ENCODE data around the gene SLC15A1. TPM values are rescaled to one million over a fixed set of nuclear protein-coding genes. Genes with fewer than 3 reads are reported as not detected.
A peak's percentile ranks its signal among the peaks of the same experiment; 100 is the strongest.

The SLC15A1 gene
- total RNA-seq, 2 donors from 2014 or later, result 7.8 to 12.2 TPM

- WGBS, 2 donors, result 56 to 59% methylated on average over 7 of the region's 7 CpGs
- Histone ChIP-seq H3K27me3 (no peaks in the 10 kb centered on the region), H3K4me1 (peaks cover 40% of the 10 kb centered on the region), H3K4me3 (no peak overlapping the region), H3K27ac (peak overlapping the region in 1 of 4 donors; percentile 22), H3K9me3 (no peaks in the 10 kb centered on the region), H3K36me3 (replicated peaks in 1 of 2; ENCODE audit: insufficient read depth in 1 of 2, low read depth in 2 of 2) (no peaks in the 10 kb centered on the region)
- intact Hi-C loops (cut with DNase I), result no loop called here
- peak in 1 of 4 donors; percentile 8 for DNase-seq
- no peak for ATAC-seq
- TF ChIP-seq CTCF (IDR thresholded peaks at IDR 0.05) (no peak), POLR2A (IDR thresholded peaks at IDR 0.05) (no peak)
These were observed 102.6 kb downstream of the SLC15A1 start for GRCh38 chr13:98649861-98650260.

DNA sequence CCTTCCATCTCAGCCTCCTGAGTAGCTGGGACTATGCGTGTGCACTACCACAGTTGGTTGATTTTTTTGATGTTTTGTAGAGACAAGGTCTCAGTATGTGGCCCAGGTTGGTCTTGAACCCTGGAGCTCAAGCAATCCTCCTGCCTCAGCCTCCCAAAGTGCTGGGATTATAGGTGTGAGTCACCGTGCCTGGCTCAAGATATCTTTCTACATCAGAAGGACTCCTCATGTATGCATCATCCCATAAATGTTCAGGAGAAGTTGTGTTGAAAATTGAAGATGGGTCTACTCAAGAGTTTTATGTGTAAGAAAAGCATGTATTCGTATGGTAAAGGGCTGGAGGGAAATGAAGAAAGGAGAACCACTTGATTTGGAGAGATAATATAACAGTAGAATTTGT lies 103.8 kb downstream of the SLC15A1 start:
- intact Hi-C loops (cut with DNase I), result no loop called here
- Histone ChIP-seq H3K4me3 (no peak overlapping the region), H3K36me3 (replicated peaks in 1 of 2; ENCODE audit: insufficient read depth in 1 of 2, low read depth in 2 of 2) (no peaks in the 10 kb centered on the region), H3K27ac (peak overlapping the region in 3 of 4 donors; percentile 11 to 46 (median 39)), H3K27me3 (no peaks in the 10 kb centered on the region), H3K9me3 (no peaks in the 10 kb centered on the region), H3K4me1 (peaks cover 40% of the 10 kb centered on the region)
- no peak for ATAC-seq
- DNase-seq, result peak in 1 of 4 donors; percentile 8
- TF ChIP-seq CTCF (IDR thresholded peaks at IDR 0.05) (no peak), POLR2A (IDR thresholded peaks at IDR 0.05) (no peak)
- 82 to 84% methylated on average over 3 of the region's 3 CpGs for WGBS, 2 donors

DNA sequence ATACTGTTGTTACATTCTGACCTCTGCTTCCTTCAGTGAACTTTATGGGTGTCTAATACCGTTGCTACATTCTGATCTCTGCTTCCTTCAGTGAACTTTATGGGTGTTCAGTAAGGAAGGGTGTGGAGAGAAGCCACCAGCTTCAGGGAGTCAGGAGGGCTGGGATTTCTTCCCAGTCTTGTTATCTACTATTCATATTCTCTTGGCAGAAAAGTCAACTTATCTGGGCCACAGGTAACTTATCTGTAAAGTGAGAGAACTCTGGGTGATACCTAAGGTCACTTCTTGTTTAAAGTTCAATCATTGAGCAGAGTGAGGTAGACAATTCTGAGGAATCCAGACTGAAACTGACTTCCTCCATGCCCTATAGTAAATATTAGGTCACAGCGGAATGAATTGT lies 104.3 kb downstream of the SLC15A1 start:
- Histone ChIP-seq H3K27me3 (no peaks in the 10 kb centered on the region), H3K27ac (peak overlapping the region in 3 of 4 donors; percentile 11 to 46 (median 39)), H3K36me3 (replicated peaks in 1 of 2; ENCODE audit: insufficient read depth in 1 of 2, low read depth in 2 of 2) (no peaks in the 10 kb centered on the region), H3K4me3 (no peak overlapping the region), H3K4me1 (peaks cover 35% of the 10 kb centered on the region), H3K9me3 (no peaks in the 10 kb centered on the region)
- ATAC-seq, result peak; percentile 87
- WGBS, 2 donors, result 15 to 21% methylated on average over 2 of the region's 2 CpGs
- peak in 3 of 4 donors; percentile 14 to 37 (median 34) for DNase-seq
- intact Hi-C loops (cut with DNase I), result no loop called here
- TF ChIP-seq POLR2A (IDR thresholded peaks at IDR 0.05) (no peak), CTCF (IDR thresholded peaks at IDR 0.05) (no peak)

- Histone ChIP-seq H3K9me3 (no peaks in the 10 kb centered on the region), H3K27ac (no peak overlapping the region), H3K4me3 (no peak overlapping the region), H3K27me3 (no peaks in the 10 kb centered on the region), H3K36me3 (replicated peaks in 1 of 2; ENCODE audit: insufficient read depth in 1 of 2, low read depth in 2 of 2) (no peaks in the 10 kb centered on the region), H3K4me1 (peaks cover 31% of the 10 kb centered on the region)
- DNase-seq (no peak), ATAC-seq (no peak)
- intact Hi-C loops (cut with DNase I), result no loop called here
- TF ChIP-seq POLR2A (IDR thresholded peaks at IDR 0.05) (no peak), CTCF (IDR thresholded peaks at IDR 0.05) (no peak)
- 81 to 92% methylated on average over 2 of the region's 2 CpGs for WGBS, 2 donors
These were observed 105.4 kb downstream of the SLC15A1 start for GRCh38 chr13:98647121-98647520.

DNA sequence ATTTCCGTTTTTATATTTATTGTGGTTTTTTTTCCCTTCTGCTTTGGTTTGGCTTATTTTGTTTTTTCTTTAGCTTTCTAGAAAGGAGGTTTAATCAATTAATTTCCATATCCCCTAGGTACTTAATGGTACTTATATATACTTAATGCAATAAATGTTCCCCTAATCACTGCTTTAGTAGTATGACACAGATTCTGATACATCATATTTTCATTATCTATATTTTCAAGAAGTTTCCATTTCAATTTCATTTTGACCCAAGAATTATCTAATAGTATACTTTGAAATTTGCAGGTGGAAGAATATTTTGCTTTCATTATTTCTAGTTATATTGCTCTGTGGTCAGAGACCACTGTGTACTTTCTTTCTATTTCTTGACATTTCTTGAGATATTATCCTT lies 109.0 kb downstream of the SLC15A1 start:
- Histone ChIP-seq H3K4me1 (peaks cover 9% of the 10 kb centered on the region), H3K36me3 (replicated peaks in 1 of 2; ENCODE audit: insufficient read depth in 1 of 2, low read depth in 2 of 2) (no peaks in the 10 kb centered on the region), H3K4me3 (no peak overlapping the region), H3K27me3 (no peaks in the 10 kb centered on the region), H3K27ac (no peak overlapping the region), H3K9me3 (no peaks in the 10 kb centered on the region)
- DNase-seq (no peak), ATAC-seq (no peak)
- intact Hi-C loops (cut with DNase I), result no loop called here
- whole genome bisulfite sequencing, 2 donors, result 46 to 61% methylated on average over 1 of the region's 1 CpG
- no peak for TF ChIP-seq CTCF (IDR thresholded peaks at IDR 0.05)
- TF ChIP-seq POLR2A (IDR thresholded peaks at IDR 0.05), result no peak
